ENCODE results near the gene TTI1.

GRCh38 chr20:37981568-37981967 is 51.7 kb downstream of the TTI1 start:
- TF ChIP-seq CTCF (IDR thresholded peaks at IDR 0.05 in 2 of 3, conservative IDR thresholded peaks at IDR 0.05 in 1 of 3; ENCODE audit: insufficient read depth in 2 of 3, low read depth in 1 of 3, low read length in 3 of 3), result no peak
- TF ChIP-seq TEAD2 (tag; IDR thresholded peaks at IDR 0.05), result no peak
- no peak for TF ChIP-seq ZNF384 (IDR thresholded peaks at IDR 0.05; ENCODE audit: low read depth, low read length)
- no peak for TF ChIP-seq FOXO4 (CRISPR knock-in tag; IDR thresholded peaks at IDR 0.05)
- TF ChIP-seq ZNF274 (IDR thresholded peaks at IDR 0.05; ENCODE audit: borderline replicate concordance, low read depth, low read length), result no peak
- TF ChIP-seq SPI1 (IDR thresholded peaks at IDR 0.05; ENCODE audit: borderline replicate concordance, low read depth, low read length), result no peak
- TF ChIP-seq ZBTB40 (IDR thresholded peaks at IDR 0.05), result no peak
- no peak for TF ChIP-seq ZBTB40 (CRISPR knock-in tag; IDR thresholded peaks at IDR 0.05)
- TF ChIP-seq KDM1A (IDR thresholded peaks at IDR 0.05), result no peak
- TF ChIP-seq NR3C1 (CRISPR knock-in tag; IDR thresholded peaks at IDR 0.05), result no peak
- no peak for TF ChIP-seq EZH2 (IDR thresholded peaks at IDR 0.05; ENCODE audit: borderline replicate concordance, low read depth, low read length)
- TF ChIP-seq TAF9B (IDR thresholded peaks at IDR 0.05; ENCODE audit: partially characterized antibody), result no peak
